Middle frontal gyrus (tissue), 1 donor: Measurements from ENCODE around the gene UGDH.
"Not testable (repeated sequence)": the region's sequence is repeated elsewhere in the genome, so short reads cannot be mapped to it uniquely, and the experiment has no call there.

Experiments
- DNase-seq: peaks from one replicate; pipeline ENCODE4 v3.0.0-alpha.2; 2015; ENCODE audit warnings: low spot score; ENCODE audit errors: extremely low spot score

UGDH gene

GRCh38 chr4:39527296-39528060 is at the start of gene UGDH:
TSS of gene UGDH (minus strand) at chr4:39527439. CDS start at chr4:39521512, 5,927 bp downstream.
- peak; percentile 97 for DNase-seq

GRCh38 chr4:39574946-39575345 is 47.7 kb upstream of the UGDH start:
- DNase-seq: no peak

GRCh38 chr4:39571504-39571903 is 44.3 kb upstream of the UGDH start:
- DNase-seq: no peak

GRCh38 chr4:39571054-39571453 is 43.8 kb upstream of the UGDH start:
- DNase-seq: no peak

- DNase-seq: no peak
These were observed 42.0 kb upstream of the UGDH start for GRCh38 chr4:39569209-39569608.

GRCh38 chr4:39568805-39569204 is 41.6 kb upstream of the UGDH start:
- no peak for DNase-seq

GRCh38 chr4:39565878-39566600 is 38.8 kb upstream of the UGDH start:
- no peak for DNase-seq

- no peak for DNase-seq
These were observed 36.2 kb upstream of the UGDH start for GRCh38 chr4:39563346-39563847.

GRCh38 chr4:39562792-39563191 is 35.6 kb upstream of the UGDH start:
- no peak for DNase-seq

- no peak for DNase-seq
These were observed 32.4 kb upstream of the UGDH start for GRCh38 chr4:39559626-39560025.

- no peak for DNase-seq
These were observed 28.2 kb upstream of the UGDH start for GRCh38 chr4:39555472-39555871.

- no peak for DNase-seq
These were observed 21.3 kb upstream of the UGDH start for GRCh38 chr4:39548425-39549067.

GRCh38 chr4:39544580-39545315 is 17.5 kb upstream of the UGDH start:
- no peak for DNase-seq

GRCh38 chr4:39544080-39544479 is 16.8 kb upstream of the UGDH start:
- DNase-seq: not testable (repeated sequence)

GRCh38 chr4:39543034-39543433 is 15.8 kb upstream of the UGDH start:
- DNase-seq: no peak

- no peak for DNase-seq
These were observed 15.4 kb upstream of the UGDH start for GRCh38 chr4:39542611-39543012.

GRCh38 chr4:39541987-39542610 is 14.9 kb upstream of the UGDH start:
- no peak for DNase-seq

GRCh38 chr4:39539089-39539611 is 11.9 kb upstream of the UGDH start:
- DNase-seq: no peak

- no peak for DNase-seq
These were observed 6.3 kb upstream of the UGDH start for GRCh38 chr4:39533541-39533940.

- DNase-seq: not testable (repeated sequence)
These were observed 5.0 kb upstream of the UGDH start for GRCh38 chr4:39532237-39532636.

- no peak for DNase-seq
These were observed 3.4 kb upstream of the UGDH start for GRCh38 chr4:39530682-39531081.
